ENCODE data around the gene ARFGEF3.

The ARFGEF3 gene

DNA sequence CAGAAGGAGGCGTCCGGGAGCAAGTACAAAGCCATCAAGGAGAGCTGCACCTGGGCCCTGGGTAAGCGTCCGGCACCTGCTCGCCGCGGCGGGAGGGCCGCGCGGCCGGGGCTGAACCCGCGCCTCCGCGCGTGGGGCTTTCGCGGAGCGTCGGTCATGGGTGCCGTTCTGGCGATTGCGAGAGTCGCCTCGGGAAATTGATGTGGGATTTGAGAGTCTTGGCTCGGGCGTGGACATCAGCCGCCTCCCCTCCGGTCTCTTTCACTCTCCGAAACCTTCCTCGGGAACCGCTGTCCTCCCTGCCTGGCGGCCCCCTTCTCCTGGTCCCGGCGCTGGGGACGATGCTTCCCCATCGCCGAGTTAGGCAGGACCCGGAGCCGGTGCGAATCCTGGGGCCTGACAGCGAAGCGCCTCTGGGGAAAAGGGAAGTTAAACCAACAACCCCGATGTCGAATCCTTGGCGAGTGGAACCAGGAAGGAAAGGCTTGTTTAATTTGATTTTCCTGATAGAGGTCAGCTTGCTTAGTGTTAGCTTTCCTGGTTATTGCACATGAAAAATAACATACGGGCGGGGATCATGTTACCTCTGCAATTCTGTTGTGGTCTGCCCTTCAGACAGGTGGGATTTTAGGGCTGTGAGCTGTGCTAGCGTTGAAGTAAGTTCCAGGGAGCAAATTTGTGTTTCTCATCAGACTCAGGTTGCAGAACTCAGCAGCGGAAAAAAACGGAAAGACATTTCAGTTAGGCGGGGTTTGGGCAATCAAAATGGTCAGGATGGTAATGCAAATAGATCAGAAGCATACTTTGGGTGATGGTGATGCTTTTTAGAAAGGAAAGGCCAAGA is 594 bp downstream of the ARFGEF3 start:
- TF ChIP-seq, protein P1, sequence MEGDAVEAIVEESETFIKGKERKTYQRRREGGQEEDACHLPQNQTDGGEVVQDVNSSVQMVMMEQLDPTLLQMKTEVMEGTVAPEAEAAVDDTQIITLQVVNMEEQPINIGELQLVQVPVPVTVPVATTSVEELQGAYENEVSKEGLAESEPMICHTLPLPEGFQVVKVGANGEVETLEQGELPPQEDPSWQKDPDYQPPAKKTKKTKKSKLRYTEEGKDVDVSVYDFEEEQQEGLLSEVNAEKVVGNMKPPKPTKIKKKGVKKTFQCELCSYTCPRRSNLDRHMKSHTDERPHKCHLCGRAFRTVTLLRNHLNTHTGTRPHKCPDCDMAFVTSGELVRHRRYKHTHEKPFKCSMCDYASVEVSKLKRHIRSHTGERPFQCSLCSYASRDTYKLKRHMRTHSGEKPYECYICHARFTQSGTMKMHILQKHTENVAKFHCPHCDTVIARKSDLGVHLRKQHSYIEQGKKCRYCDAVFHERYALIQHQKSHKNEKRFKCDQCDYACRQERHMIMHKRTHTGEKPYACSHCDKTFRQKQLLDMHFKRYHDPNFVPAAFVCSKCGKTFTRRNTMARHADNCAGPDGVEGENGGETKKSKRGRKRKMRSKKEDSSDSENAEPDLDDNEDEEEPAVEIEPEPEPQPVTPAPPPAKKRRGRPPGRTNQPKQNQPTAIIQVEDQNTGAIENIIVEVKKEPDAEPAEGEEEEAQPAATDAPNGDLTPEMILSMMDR (IDR thresholded peaks at IDR 0.05), result no peak
- no peak for TF ChIP-seq ZFX (IDR thresholded peaks at IDR 0.05; ENCODE audit: borderline replicate concordance)

DNA sequence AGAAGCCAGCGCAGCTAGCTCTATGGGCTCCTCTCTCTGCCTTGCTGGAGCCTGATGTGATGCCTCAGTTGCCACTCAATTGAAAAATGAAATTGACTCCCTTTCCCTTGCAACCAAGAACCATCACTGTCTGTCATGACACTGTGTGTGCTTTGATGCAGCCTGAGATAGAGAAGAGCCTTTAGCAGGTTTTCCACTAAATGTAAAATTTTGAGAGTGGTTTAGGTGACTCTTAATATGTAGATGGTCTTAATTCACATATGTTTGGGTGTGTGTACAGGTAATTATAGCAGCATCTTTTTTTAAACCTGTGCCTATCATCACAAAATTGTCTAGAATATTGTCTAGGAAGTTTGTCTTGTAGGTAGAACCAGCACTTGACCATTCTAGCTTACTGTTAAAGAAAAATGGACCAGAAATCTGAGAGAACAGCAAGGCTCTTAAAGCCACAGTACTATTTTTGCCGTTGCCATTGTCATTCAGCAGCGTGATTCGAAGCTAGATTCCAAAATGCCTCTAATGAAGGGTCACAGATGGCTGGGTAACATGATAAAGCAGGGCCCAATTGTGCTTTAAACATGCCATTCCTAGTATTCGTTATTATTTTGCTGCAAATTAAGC is 1.3 kb downstream of the ARFGEF3 start:
- TF ChIP-seq ZFX (IDR thresholded peaks at IDR 0.05; ENCODE audit: borderline replicate concordance), result no peak
- TF ChIP-seq, protein P1 (IDR thresholded peaks at IDR 0.05), result no peak
- peak overlapping the region; percentile 84 for H3K27ac ChIP-seq

More for the DNA sequence above, 594 bp downstream of the ARFGEF3 start:
- peak overlapping the region; percentile 84 for H3K27ac ChIP-seq

- no peak overlapping the region for H3K27ac ChIP-seq
- TF ChIP-seq ZFX (IDR thresholded peaks at IDR 0.05; ENCODE audit: borderline replicate concordance), result no peak
- TF ChIP-seq, protein P1 (IDR thresholded peaks at IDR 0.05), result no peak
These were observed 13.9 kb downstream of the ARFGEF3 start for GRCh38 chr6:138175596-138175995.

- no peak overlapping the region for H3K27ac ChIP-seq
- TF ChIP-seq, protein P1 (IDR thresholded peaks at IDR 0.05), result no peak
- no peak for TF ChIP-seq ZFX (IDR thresholded peaks at IDR 0.05; ENCODE audit: borderline replicate concordance)
These were observed 15.0 kb downstream of the ARFGEF3 start for GRCh38 chr6:138176652-138177232.

- peak overlapping the region; percentile 6; the same call in 1 of the 2 replicates for H3K27ac ChIP-seq
- TF ChIP-seq, protein P1 (IDR thresholded peaks at IDR 0.05), result no peak
- TF ChIP-seq ZFX (IDR thresholded peaks at IDR 0.05; ENCODE audit: borderline replicate concordance), result no peak
These were observed 21.4 kb downstream of the ARFGEF3 start for GRCh38 chr6:138182939-138183789.

GRCh38 chr6:138183790-138184134 is 22.0 kb downstream of the ARFGEF3 start:
- peak overlapping the region; percentile 0; the same call in 1 of the 2 replicates for H3K27ac ChIP-seq
- no peak for TF ChIP-seq ZFX (IDR thresholded peaks at IDR 0.05; ENCODE audit: borderline replicate concordance)
- TF ChIP-seq, protein P1 (IDR thresholded peaks at IDR 0.05), result no peak

All from 22Rv1 (cell line).